PC-9 (cell line): Measurements from ENCODE around the gene EDEM1. TPM values are rescaled to one million over a fixed set of nuclear protein-coding genes. Genes with fewer than 3 reads are reported as not detected.
A peak's percentile ranks its signal among the peaks of the same experiment; 100 is the strongest.

Experiments
- BruUV-seq: library from RNA; stranded (reverse); fragments of 400-500 nt; replicated peaks from 2 replicates; lab custom pipeline; 2021; lab: Mats Ljungman, UMichigan
- CTCF ChIA-PET: fragments of 300-600 bp; sonication (Branson Sonifier 250); formaldehyde crosslinking; loops from one replicate; lab custom pipeline; 2022; ENCODE audit warnings: antibody characterized with exemption; lab: Charles Lee
- POLR2A ChIA-PET: fragments of 300-600 bp; sonication (Branson Sonifier 250); formaldehyde crosslinking; loops from one replicate; lab custom pipeline; 2022; ENCODE audit warnings: antibody characterized with exemption; ENCODE audit not compliant: unreplicated experiment; lab: Charles Lee
- DNase-seq, 2 experiments: peaks; one replicate each; pipeline versions ENCODE4 v3.0.0 to v3.0.0-alpha.2; 2015 to 2022; ENCODE audit warnings: mixed read lengths in 1 of 2
- H2AFZ ChIP-seq: fragments of 200-600 bp; sonication (generic); 2 replicates; pipeline ENCODE4 v1.8.1; 2017; ENCODE audit warnings: antibody characterized with exemption
- H3F3A ChIP-seq: fragments of 200-600 bp; sonication (generic); 2 replicates; pipeline ENCODE4 v1.8.1; 2017; ENCODE audit warnings: antibody characterized with exemption, mild to moderate bottlenecking, low read depth; ENCODE audit not compliant: insufficient read depth
- H3K27ac ChIP-seq: fragments of 200-600 bp; sonication (generic); 2 replicates; pipeline ENCODE4 v1.6.1; 2016; ENCODE audit warnings: mixed run types
- H3K27me3 ChIP-seq: fragments of 200-600 bp; sonication (generic); 2 replicates; pipeline ENCODE4 v1.6.1; 2016; ENCODE audit warnings: low read depth, mixed run types; ENCODE audit not compliant: insufficient read depth
- H3K36me3 ChIP-seq: fragments of 200-600 bp; sonication (generic); 2 replicates; pipeline ENCODE4 v1.6.1; 2016; ENCODE audit warnings: low read depth, mixed run types
- H3K4me1 ChIP-seq: fragments of 200-600 bp; sonication (generic); replicated peaks from 2 replicates; pipeline ENCODE4 v1.6.1; 2016; ENCODE audit warnings: mixed run types; ENCODE audit not compliant: insufficient read depth
- H3K4me2 ChIP-seq: fragments of 200-600 bp; sonication (generic); 2 replicates; pipeline ENCODE4 v1.6.1; 2017; ENCODE audit warnings: mixed run types
- H3K4me3 ChIP-seq: fragments of 200-600 bp; sonication (generic); 2 replicates; pipeline ENCODE4 v1.6.1; 2016; ENCODE audit warnings: mixed run types
- H3K79me2 ChIP-seq: fragments of 200-600 bp; sonication (generic); 2 replicates; pipeline ENCODE4 v1.6.1; 2017; ENCODE audit warnings: low read depth, mixed run types
- H3K9me2 ChIP-seq: fragments of 200-600 bp; sonication (generic); 2 replicates; pipeline ENCODE4 v1.8.1; 2017; ENCODE audit warnings: mild to moderate bottlenecking; ENCODE audit not compliant: insufficient read depth
- H3K9me3 ChIP-seq: fragments of 200-600 bp; sonication (generic); 2 replicates; pipeline ENCODE4 v1.8.1; 2016; ENCODE audit warnings: low read depth; ENCODE audit not compliant: insufficient read depth
- H4K20me1 ChIP-seq: fragments of 200-600 bp; sonication (generic); 2 replicates; pipeline ENCODE4 v1.8.1; 2017; ENCODE audit not compliant: insufficient read depth
- EZH2 ChIP-seq: fragments of 200-600 bp; sonication (generic); IDR thresholded peaks from 2 replicates; pipeline ENCODE4 v1.8.0; 2017; ENCODE audit warnings: antibody characterized with exemption, low read depth
- intact Hi-C: fragments of 100-400 bp; cut with micrococcal nuclease; formaldehyde crosslinking; loops from one replicate; pipeline ENCODE4 v1.10.0; 2022; ENCODE audit not compliant: unreplicated experiment
- total RNA-seq: library from RNA; stranded (reverse); gene quantifications from 2 replicates; pipeline ENCODE4 v1.2.3, GENCODE V29; 2021
- TF ChIP-seq, protein P1 (sequence below): fragments of 200-600 bp; sonication (generic); conservative IDR thresholded peaks from 2 replicates; pipeline ENCODE4 v1.6.1; 2017; ENCODE audit warnings: mixed run types, antibody characterized with exemption, mild to moderate bottlenecking, moderate library complexity

The EDEM1 gene
- total RNA-seq, 1 experiment from 2014 or later, result 55.9 TPM

DNA sequence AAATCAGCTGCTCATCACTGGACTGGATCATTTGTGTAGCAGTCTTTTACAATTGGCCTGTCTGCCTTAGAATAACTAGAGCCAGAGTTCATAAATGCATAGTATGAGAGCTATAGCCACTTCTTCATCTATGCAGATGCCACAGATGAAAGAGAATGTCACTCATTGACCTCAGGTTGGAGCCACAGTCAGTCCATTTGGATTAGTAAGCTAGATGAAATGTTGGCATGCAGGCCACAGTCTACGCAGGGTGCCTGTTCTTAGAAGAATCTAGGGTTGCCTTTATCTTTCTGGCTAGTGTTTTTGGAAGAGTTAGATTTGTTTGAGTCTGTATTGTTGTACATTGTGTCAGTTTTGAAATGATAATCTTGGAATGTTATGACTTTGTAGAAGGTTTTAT is 25.4 kb upstream of the EDEM1 start:
- TF ChIP-seq, protein P1, sequence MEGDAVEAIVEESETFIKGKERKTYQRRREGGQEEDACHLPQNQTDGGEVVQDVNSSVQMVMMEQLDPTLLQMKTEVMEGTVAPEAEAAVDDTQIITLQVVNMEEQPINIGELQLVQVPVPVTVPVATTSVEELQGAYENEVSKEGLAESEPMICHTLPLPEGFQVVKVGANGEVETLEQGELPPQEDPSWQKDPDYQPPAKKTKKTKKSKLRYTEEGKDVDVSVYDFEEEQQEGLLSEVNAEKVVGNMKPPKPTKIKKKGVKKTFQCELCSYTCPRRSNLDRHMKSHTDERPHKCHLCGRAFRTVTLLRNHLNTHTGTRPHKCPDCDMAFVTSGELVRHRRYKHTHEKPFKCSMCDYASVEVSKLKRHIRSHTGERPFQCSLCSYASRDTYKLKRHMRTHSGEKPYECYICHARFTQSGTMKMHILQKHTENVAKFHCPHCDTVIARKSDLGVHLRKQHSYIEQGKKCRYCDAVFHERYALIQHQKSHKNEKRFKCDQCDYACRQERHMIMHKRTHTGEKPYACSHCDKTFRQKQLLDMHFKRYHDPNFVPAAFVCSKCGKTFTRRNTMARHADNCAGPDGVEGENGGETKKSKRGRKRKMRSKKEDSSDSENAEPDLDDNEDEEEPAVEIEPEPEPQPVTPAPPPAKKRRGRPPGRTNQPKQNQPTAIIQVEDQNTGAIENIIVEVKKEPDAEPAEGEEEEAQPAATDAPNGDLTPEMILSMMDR, result no peak
- TF ChIP-seq EZH2, result no peak
- intact Hi-C loops, result loop anchor here (5.0 kb wide), 1 partner anchor 40 kb away; the partner anchor contains the start of gene ARL8B
- DNase-seq, result peak; percentile 38 to 67
- H3K9me2 ChIP-seq, result no peaks in the 10 kb centered on the region
- H3K27ac ChIP-seq, result no peak overlapping the region
- H3K79me2 ChIP-seq, result peaks cover 83% of the 10 kb centered on the region
- ChIA-PET CTCF (no interaction called here), POLR2A (interaction anchor here (0.5 kb wide), 2 partner anchors 24 to 183 kb away, joined by 3 to 10 read pairs; partner anchors contain the start of gene BHLHE40)
- no peak overlapping the region for H3K4me3 ChIP-seq
- H3F3A ChIP-seq, result peaks cover 6% of the 10 kb centered on the region; the same call in 1 of the 2 replicates
- peaks cover 30% of the 10 kb centered on the region for H3K4me1 ChIP-seq
- no peak overlapping the region for H2AFZ ChIP-seq
- no TSS peak for BruUV-seq
- peaks cover 27% of the 10 kb centered on the region for H4K20me1 ChIP-seq
- H3K9me3 ChIP-seq, result no peaks in the 10 kb centered on the region
- no peaks in the 10 kb centered on the region for H3K36me3 ChIP-seq
- H3K27me3 ChIP-seq, result no peaks in the 10 kb centered on the region
- peak overlapping the region; percentile 34; the same call in 1 of the 2 replicates for H3K4me2 ChIP-seq

DNA sequence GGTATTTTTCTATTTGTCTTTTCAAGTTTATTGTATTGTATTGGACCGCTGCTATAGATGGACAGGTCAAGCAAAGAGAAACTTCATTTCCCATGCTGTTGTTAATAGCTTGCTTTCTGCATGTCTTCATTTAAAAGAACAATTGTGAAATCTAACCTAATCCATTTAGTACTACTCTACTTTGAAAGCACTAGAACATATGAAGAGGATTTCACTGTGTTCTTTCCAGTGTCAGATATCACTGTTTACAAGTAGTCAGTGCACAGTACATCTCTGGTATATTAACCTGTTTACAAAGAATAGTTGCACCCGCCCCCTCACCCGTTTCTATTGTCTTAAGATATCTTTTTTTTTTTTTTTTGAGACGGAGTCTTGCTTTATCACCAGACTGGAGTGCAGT is 21.8 kb upstream of the EDEM1 start:
- Histone ChIP-seq H3K4me2 (no peak overlapping the region), H3K9me2 (no peaks in the 10 kb centered on the region), H3K27me3 (no peaks in the 10 kb centered on the region), H3K4me3 (no peak overlapping the region), H3K79me2 (peaks cover 72% of the 10 kb centered on the region), H2AFZ (no peak overlapping the region), H3K36me3 (no peaks in the 10 kb centered on the region), H3F3A (peaks cover 6% of the 10 kb centered on the region; the same call in 1 of the 2 replicates), H3K4me1 (peaks cover 20% of the 10 kb centered on the region), H4K20me1 (peaks cover 29% of the 10 kb centered on the region), H3K9me3 (no peaks in the 10 kb centered on the region), H3K27ac (no peak overlapping the region)
- ChIA-PET CTCF (no interaction called here), POLR2A (interaction anchor here (0.6 kb wide), 1 partner anchor 37 kb away, joined by 3 read pairs; no protein-coding TSS in a partner anchor)
- intact Hi-C loops, result no loop called here
- BruUV-seq, result no TSS peak
- TF ChIP-seq, protein P1, result no peak
- TF ChIP-seq EZH2, result no peak
- no peak for DNase-seq

DNA sequence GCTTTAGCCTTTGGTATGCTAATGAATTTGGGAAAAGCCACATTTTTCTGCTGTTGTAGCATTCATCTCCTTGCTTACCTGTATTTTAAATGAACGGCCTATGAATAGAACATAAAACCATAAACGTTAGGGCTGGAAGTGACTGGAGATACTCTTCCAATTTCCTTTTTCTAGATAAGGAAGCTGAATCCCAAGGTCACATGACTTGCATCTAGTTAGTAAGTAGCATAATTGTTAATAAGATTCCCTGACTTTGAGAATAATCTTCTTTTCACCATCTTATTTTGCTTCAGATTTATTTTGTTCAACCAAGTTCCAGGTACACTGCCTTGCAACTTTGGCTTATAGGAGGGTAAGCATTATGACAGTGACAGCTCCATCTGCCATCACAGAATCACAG is 20.7 kb upstream of the EDEM1 start:
- intact Hi-C loops, result no loop called here
- no TSS peak for BruUV-seq
- Histone ChIP-seq H3F3A (no peaks in the 10 kb centered on the region), H3K9me2 (no peaks in the 10 kb centered on the region), H3K36me3 (no peaks in the 10 kb centered on the region), H3K9me3 (no peaks in the 10 kb centered on the region), H3K4me2 (no peak overlapping the region), H3K27ac (no peak overlapping the region), H2AFZ (no peak overlapping the region), H3K27me3 (no peaks in the 10 kb centered on the region), H4K20me1 (peaks cover 18% of the 10 kb centered on the region), H3K79me2 (peaks cover 65% of the 10 kb centered on the region), H3K4me1 (peaks cover 8% of the 10 kb centered on the region), H3K4me3 (no peak overlapping the region)
- ChIA-PET POLR2A (interaction anchor here (0.6 kb wide), 1 partner anchor 31 kb away, joined by 5 read pairs; no protein-coding TSS in a partner anchor), CTCF (no interaction called here)
- DNase-seq, result no peak
- TF ChIP-seq EZH2, result no peak
- TF ChIP-seq, protein P1, result no peak
